ENCODE measurements around the gene ADORA2A. TPM values are rescaled to one million over a fixed set of nuclear protein-coding genes. Genes with fewer than 3 reads are reported as not detected.

ADORA2A gene
- total RNA-seq, 1 donor from 2014 or later, result under 0.01 TPM

GRCh38 chr22:24400034-24400725, 27.2 kb upstream of the ADORA2A start:
- FAIRE-seq, result no peak
- TF ChIP-seq CTCF (IDR thresholded peaks at IDR 0.05; ENCODE audit: insufficient read depth, low read length, severe bottlenecking), result no peak
- Histone ChIP-seq H3K27me3 (ENCODE audit: control insufficient read depth, insufficient read depth, low read length) (no peaks in the 10 kb centered on the region), H3K4me3 (ENCODE audit: low read depth, low read length) (no peak overlapping the region), H3K36me3 (ENCODE audit: control insufficient read depth, insufficient read depth, low read length) (peaks cover 14% of the 10 kb centered on the region)
- no peak for DNase-seq (ENCODE audit: low read depth)

GRCh38 chr22:24400726-24401596, 26.4 kb upstream of the ADORA2A start:
- TF ChIP-seq CTCF (IDR thresholded peaks at IDR 0.05; ENCODE audit: insufficient read depth, low read length, severe bottlenecking), result no peak
- H3K4me3 ChIP-seq (ENCODE audit: low read depth, low read length), result no peak overlapping the region
- DNase-seq (ENCODE audit: low read depth) (peak; percentile 23), FAIRE-seq (no peak)
- peaks cover 15% of the 10 kb centered on the region for H3K36me3 ChIP-seq (ENCODE audit: control insufficient read depth, insufficient read depth, low read length)
- no peaks in the 10 kb centered on the region for H3K27me3 ChIP-seq (ENCODE audit: control insufficient read depth, insufficient read depth, low read length)

GRCh38 chr22:24401931-24402367, 25.4 kb upstream of the ADORA2A start:
- H3K36me3 ChIP-seq (ENCODE audit: control insufficient read depth, insufficient read depth, low read length), result peaks cover 15% of the 10 kb centered on the region
- H3K27me3 ChIP-seq (ENCODE audit: control insufficient read depth, insufficient read depth, low read length), result no peaks in the 10 kb centered on the region
- no peak for DNase-seq (ENCODE audit: low read depth)
- TF ChIP-seq CTCF (IDR thresholded peaks at IDR 0.05; ENCODE audit: insufficient read depth, low read length, severe bottlenecking), result no peak
- H3K4me3 ChIP-seq (ENCODE audit: low read depth, low read length), result no peak overlapping the region
- no peak for FAIRE-seq

- no peaks in the 10 kb centered on the region for H3K27me3 ChIP-seq (ENCODE audit: control insufficient read depth, insufficient read depth, low read length)
These were observed 24.8 kb upstream of the ADORA2A start for GRCh38 chr22:24402460-24403192.

GRCh38 chr22:24403346-24403745, 24.1 kb upstream of the ADORA2A start:
- no peak overlapping the region for H3K4me3 ChIP-seq (ENCODE audit: low read depth, low read length)
- H3K36me3 ChIP-seq (ENCODE audit: control insufficient read depth, insufficient read depth, low read length), result peaks cover 14% of the 10 kb centered on the region
- DNase-seq (ENCODE audit: low read depth) (no peak), FAIRE-seq (no peak)
- H3K27me3 ChIP-seq (ENCODE audit: control insufficient read depth, insufficient read depth, low read length), result no peaks in the 10 kb centered on the region
- TF ChIP-seq CTCF (IDR thresholded peaks at IDR 0.05; ENCODE audit: insufficient read depth, low read length, severe bottlenecking), result no peak

More at GRCh38 chr22:24402460-24403192, 24.8 kb upstream of the ADORA2A start:
- no peak for TF ChIP-seq CTCF (IDR thresholded peaks at IDR 0.05; ENCODE audit: insufficient read depth, low read length, severe bottlenecking)
- H3K36me3 ChIP-seq (ENCODE audit: control insufficient read depth, insufficient read depth, low read length), result peaks cover 14% of the 10 kb centered on the region
- DNase-seq (ENCODE audit: low read depth) (peak; percentile 94), FAIRE-seq (peak; percentile 70)
- no peak overlapping the region for H3K4me3 ChIP-seq (ENCODE audit: low read depth, low read length)

Data from bronchial epithelial cell (primary cell).